Measurements from ENCODE around the gene ZNF439. TPM values are rescaled to one million over a fixed set of nuclear protein-coding genes. Genes with fewer than 3 reads are reported as not detected.
"Not testable (repeated sequence)": the region's sequence is repeated elsewhere in the genome, so short reads cannot be mapped to it uniquely, and the experiment has no call there.

ZNF439 gene
- 8.6 TPM for polyA plus RNA-seq
- long read RNA-seq, donor 1, partial matches to known transcripts: 0 of 1 reads
- long read RNA-seq, donor 1, other reads (novel, unspliced or antisense): 0 of 1 reads
- long read RNA-seq, donor 2, partial matches to known transcripts: 0 of 3 reads
- long read RNA-seq, donor 2, other reads (novel, unspliced or antisense): 0 of 3 reads
- long read RNA-seq, donor 3: 0 reads
- long read RNA-seq, donor 4: 0 reads
- long read RNA-seq, donor 5: 0 reads
- long read RNA-seq, donor 6, partial matches to known transcripts: 0 of 2 reads
- long read RNA-seq, donor 6, other reads (novel, unspliced or antisense): 0 of 2 reads
- long read RNA-seq, donor 7: 0 reads
- long read RNA-seq, donor 8: 0 reads
- long read RNA-seq, donor 9, partial matches to known transcripts: 0 of 1 reads
- long read RNA-seq, donor 9, other reads (novel, unspliced or antisense): 0 of 1 reads
- long read RNA-seq, donor 10, partial matches to known transcripts: 0 of 1 reads
- long read RNA-seq, donor 10, other reads (novel, unspliced or antisense): 0 of 1 reads
- long read RNA-seq, donor 11: 0 reads

DNA sequence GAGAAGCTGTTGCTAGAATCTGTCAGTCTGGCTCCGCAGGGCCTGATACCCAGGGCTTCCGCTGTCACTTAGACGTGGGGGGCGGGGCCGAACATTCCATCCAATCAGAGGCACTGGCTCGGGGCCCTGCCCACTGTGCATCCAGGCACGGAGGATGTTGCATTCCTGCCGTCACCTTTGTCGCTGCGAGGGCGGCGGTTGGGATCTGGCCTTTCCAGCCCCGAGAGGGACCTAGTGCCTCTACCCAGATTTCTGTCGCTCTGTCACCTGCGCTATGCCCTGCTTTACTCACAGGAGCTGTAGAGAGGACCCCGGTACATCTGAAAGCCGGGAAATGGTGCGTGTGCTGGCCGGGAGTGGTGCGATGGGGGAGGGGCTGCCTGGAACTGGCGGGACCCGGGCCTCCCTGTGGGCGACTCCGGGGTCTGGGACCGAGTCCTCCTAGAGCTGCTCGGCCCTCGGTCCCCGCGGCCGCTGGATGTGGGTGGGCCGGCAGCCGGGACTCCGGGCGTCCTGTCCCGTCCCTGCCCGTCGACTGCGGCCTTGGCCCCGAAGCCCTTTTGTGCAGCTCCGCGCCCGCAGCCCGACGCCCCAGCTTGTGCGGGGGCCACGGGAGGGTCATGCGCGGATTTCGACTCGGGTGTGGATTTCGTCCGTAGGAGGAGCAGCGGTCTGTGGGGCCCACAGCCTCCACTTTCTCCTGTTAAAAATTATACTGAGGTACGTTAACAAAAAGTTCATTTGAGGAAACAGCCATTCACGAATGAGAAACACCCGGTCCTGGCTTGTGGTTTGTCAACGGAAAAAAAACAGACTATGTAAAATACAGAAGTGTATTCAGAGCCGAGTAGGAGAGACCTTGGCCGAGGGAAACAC, at the start of gene ZNF439:
Gene ZNF439, plus strand, starts transcription at position 133 of the 876 bp plus-strand sequence. Its CDS starts 142 bp downstream, at position 275.
- 0% methylated on average over 4 of the region's 59 CpGs for WGBS (ENCODE audit: insufficient coverage, low lambda C conversion rate)
- H3K36me3 ChIP-seq (ENCODE audit: control insufficient read depth, insufficient read depth, low read length): no peaks in the 10 kb centered on the region
- H3K27me3 ChIP-seq (ENCODE audit: control insufficient read depth, insufficient read depth, low read length): no peaks in the 10 kb centered on the region
- H3K9me3 ChIP-seq (ENCODE audit: control insufficient read depth, low read depth, low read length): no peaks in the 10 kb centered on the region
- peak; percentile 86 to 92 for DNase-seq
- H3K27ac ChIP-seq (ENCODE audit: low read length): peak within 1 kb of the TSS; percentile 52
- peaks cover 12% of the 10 kb centered on the region for H3K4me1 ChIP-seq (ENCODE audit: control insufficient read depth, insufficient read depth, low read length)
- H3K4me3 ChIP-seq (ENCODE audit: low read length): peak within 1 kb of the TSS; percentile 68

DNA sequence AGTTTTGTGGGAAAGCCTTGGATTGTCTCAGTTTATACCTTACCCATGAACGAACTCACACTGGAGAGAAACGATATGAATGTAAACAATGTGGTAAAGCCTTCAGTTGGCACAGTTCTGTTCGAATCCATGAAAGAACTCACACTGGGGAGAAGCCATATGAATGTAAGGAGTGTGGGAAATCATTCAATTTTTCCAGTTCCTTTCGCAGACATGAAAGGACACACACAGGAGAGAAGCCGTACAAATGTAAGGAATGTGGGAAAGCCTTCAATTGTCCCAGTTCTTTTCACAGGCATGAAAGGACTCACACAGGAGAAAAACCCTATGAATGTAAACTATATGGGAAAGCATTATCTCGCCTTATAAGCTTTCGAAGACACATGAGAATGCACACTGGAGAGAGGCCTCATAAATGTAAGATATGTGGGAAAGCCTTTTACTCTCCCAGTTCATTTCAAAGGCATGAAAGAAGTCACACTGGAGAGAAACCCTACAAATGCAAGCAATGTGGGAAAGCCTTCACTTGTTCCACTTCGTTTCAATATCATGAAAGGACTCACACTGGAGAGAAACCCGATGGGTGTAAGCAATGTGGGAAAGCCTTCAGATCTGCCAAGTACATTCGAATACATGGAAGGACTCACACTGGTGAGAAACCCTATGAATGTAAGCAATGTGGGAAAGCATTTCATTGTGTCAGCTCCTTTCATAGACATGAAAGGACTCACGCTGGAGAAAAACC, 42.0 kb upstream of the ZNF439 start:
- no peak for DNase-seq
- no peak overlapping the region for H3K4me3 ChIP-seq (ENCODE audit: low read length)
- no CpG with 5 or more reads among the region's 11 CpGs for WGBS (ENCODE audit: insufficient coverage, low lambda C conversion rate)
- H3K36me3 ChIP-seq (ENCODE audit: control insufficient read depth, insufficient read depth, low read length): no peaks in the 10 kb centered on the region
- H3K9me3 ChIP-seq (ENCODE audit: control insufficient read depth, low read depth, low read length): peaks cover 9% of the 10 kb centered on the region
- no peaks in the 10 kb centered on the region for H3K4me1 ChIP-seq (ENCODE audit: control insufficient read depth, insufficient read depth, low read length)
- H3K27me3 ChIP-seq (ENCODE audit: control insufficient read depth, insufficient read depth, low read length): no peaks in the 10 kb centered on the region
- no peak overlapping the region for H3K27ac ChIP-seq (ENCODE audit: low read length)

DNA sequence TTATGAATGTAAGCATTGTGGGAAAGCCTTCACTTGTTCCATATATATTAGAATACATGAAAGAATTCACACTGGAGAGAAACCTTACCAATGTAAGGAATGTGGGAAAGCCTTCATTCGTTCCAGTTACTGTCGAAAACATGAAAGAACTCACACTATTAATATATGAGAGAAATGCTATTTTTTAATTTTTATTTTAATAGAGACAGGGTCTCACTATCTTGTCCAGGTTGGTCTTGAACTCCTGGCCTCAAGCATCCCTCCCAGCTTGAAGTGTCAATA, 41.5 kb upstream of the ZNF439 start:
- Histone ChIP-seq H3K9me3 (ENCODE audit: control insufficient read depth, low read depth, low read length) (peaks cover 9% of the 10 kb centered on the region), H3K27ac (ENCODE audit: low read length) (no peak overlapping the region), H3K4me3 (ENCODE audit: low read length) (no peak overlapping the region), H3K36me3 (ENCODE audit: control insufficient read depth, insufficient read depth, low read length) (no peaks in the 10 kb centered on the region), H3K27me3 (ENCODE audit: control insufficient read depth, insufficient read depth, low read length) (no peaks in the 10 kb centered on the region), H3K4me1 (ENCODE audit: control insufficient read depth, insufficient read depth, low read length) (no peaks in the 10 kb centered on the region)
- DNase-seq: no peak
- WGBS (ENCODE audit: insufficient coverage, low lambda C conversion rate): no CpG with 5 or more reads among the region's 2 CpGs

DNA sequence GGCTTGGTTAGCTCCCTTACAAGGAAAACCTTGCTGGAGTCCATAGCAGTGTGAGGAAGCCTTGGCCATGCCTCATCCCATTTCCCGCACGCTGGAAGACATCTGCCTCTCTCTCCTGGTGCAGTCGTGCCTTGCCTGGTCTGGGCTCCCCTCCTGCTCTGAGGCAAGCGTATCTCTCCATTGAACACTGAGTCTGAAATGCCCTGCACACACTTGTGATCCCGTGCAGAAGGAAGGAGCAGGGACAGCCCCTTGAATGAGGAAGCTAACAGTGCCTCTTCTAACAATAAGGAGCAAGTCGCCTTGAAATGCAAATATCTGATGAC, 34.9 kb upstream of the ZNF439 start:
- peaks cover 4% of the 10 kb centered on the region for H3K36me3 ChIP-seq (ENCODE audit: control insufficient read depth, insufficient read depth, low read length)
- H3K4me3 ChIP-seq (ENCODE audit: low read length): peak overlapping the region; percentile 97
- no peaks in the 10 kb centered on the region for H3K27me3 ChIP-seq (ENCODE audit: control insufficient read depth, insufficient read depth, low read length)
- H3K27ac ChIP-seq (ENCODE audit: low read length): peak overlapping the region; percentile 58
- H3K4me1 ChIP-seq (ENCODE audit: control insufficient read depth, insufficient read depth, low read length): peaks cover 6% of the 10 kb centered on the region
- H3K9me3 ChIP-seq (ENCODE audit: control insufficient read depth, low read depth, low read length): peaks cover 15% of the 10 kb centered on the region
- DNase-seq: no peak
- WGBS (ENCODE audit: insufficient coverage, low lambda C conversion rate): no CpG with 5 or more reads among the region's 6 CpGs

DNA sequence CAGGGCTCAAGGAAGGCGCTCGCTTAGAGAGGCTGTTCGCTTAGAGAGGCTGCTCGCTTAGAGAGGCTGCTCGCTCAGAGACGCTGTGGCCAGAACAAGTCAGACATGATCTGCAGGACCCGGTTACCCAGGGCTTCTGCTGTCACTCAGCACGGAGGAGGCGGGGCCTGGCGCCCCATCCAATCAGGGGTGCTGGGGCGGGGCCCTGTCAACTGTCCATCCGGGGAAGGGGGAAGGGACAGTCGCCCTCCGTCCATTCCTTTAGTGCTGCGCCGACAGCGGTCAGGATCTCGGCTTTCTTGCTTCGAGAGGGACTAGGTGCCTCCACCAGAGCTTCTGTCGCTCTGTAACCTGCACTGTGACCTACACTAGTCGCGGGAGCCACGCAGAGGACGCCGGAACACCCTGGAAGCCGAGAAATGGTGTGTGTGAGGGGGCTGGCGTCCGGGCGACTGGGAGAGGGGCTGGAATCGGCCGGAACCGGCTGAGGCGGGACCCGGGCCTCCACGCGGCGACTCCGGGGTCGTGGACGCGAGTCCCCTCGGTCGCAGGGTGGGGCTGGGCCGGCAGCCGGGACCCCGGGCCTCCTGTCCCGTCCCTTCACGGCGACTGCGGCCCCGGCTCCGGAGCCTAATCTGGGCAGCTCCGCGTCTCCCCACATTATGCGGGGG, 34.4 kb upstream of the ZNF439 start, which contains the start of gene ZNF440:
Gene ZNF440, plus strand, starts transcription at position 245 of the 671 bp plus-strand sequence. Its CDS starts 175 bp downstream, at position 420.
- H3K36me3 ChIP-seq (ENCODE audit: control insufficient read depth, insufficient read depth, low read length): peaks cover 7% of the 10 kb centered on the region
- peak within 1 kb of the TSS; percentile 97 for H3K4me3 ChIP-seq (ENCODE audit: low read length)
- H3K4me1 ChIP-seq (ENCODE audit: control insufficient read depth, insufficient read depth, low read length): peaks cover 6% of the 10 kb centered on the region
- peak within 1 kb of the TSS; percentile 96 for H3K27ac ChIP-seq (ENCODE audit: low read length)
- H3K9me3 ChIP-seq (ENCODE audit: control insufficient read depth, low read depth, low read length): peaks cover 16% of the 10 kb centered on the region
- peak; percentile 96 to 97 for DNase-seq
- WGBS (ENCODE audit: insufficient coverage, low lambda C conversion rate): no CpG with 5 or more reads among the region's 55 CpGs
- H3K27me3 ChIP-seq (ENCODE audit: control insufficient read depth, insufficient read depth, low read length): no peaks in the 10 kb centered on the region

DNA sequence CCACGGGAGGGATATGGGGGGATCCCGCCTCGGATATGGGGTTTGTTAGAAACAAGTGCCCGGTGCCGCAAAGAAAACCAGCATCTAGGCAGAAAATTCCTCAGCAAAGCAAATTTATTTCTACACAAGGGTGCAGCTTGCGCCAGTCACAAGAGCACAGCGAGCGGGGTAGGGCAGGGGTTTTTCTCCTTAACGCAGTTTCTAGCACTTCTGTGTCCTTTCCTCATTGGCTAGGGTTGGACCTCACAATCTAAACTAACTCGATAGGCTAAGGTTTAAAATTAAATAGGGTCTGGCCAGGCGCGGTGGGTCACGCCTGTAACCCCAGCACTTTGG, 33.9 kb upstream of the ZNF439 start:
- peak; percentile 2 to 70 for DNase-seq
- Histone ChIP-seq H3K36me3 (ENCODE audit: control insufficient read depth, insufficient read depth, low read length) (peaks cover 12% of the 10 kb centered on the region), H3K4me1 (ENCODE audit: control insufficient read depth, insufficient read depth, low read length) (peaks cover 6% of the 10 kb centered on the region), H3K9me3 (ENCODE audit: control insufficient read depth, low read depth, low read length) (peaks cover 22% of the 10 kb centered on the region), H3K27ac (ENCODE audit: low read length) (peak overlapping the region; percentile 96), H3K27me3 (ENCODE audit: control insufficient read depth, insufficient read depth, low read length) (no peaks in the 10 kb centered on the region), H3K4me3 (ENCODE audit: low read length) (peak overlapping the region; percentile 97)
- no CpG with 5 or more reads among the region's 13 CpGs for WGBS (ENCODE audit: insufficient coverage, low lambda C conversion rate)

DNA sequence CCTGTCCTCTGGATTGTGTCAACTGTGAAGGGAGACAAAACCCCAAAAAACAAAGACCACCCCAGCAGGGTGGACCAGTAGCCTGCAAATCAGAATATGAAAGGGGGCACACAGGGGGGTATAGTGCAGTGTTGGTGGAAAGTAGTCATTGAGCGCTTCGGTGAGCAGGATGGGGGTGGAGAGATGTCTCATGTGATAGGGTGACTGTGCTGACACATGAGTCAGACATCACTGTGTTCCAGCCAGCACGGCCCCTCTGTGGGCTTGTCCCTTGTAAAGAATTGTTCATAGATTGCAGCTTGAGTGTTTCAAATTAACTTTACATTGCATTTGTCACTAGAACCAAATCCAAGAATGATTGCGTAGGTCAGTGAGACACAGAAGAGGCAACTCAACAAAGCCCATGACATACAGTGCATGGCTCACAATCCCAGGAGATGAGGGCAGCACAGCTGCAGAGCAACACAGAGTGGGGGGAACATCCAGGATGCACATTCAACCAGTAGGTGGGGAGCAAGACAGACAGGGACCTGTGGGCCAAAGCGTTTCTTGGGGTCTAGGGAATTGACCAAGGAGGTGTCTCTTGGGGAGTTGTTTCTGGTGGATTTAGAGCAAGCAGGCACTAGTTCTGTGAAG, 26.9 kb upstream of the ZNF439 start:
- H3K27me3 ChIP-seq (ENCODE audit: control insufficient read depth, insufficient read depth, low read length): no peaks in the 10 kb centered on the region
- H3K4me1 ChIP-seq (ENCODE audit: control insufficient read depth, insufficient read depth, low read length): no peaks in the 10 kb centered on the region
- DNase-seq: no peak
- no peak overlapping the region for H3K4me3 ChIP-seq (ENCODE audit: low read length)
- peaks cover 31% of the 10 kb centered on the region for H3K36me3 ChIP-seq (ENCODE audit: control insufficient read depth, insufficient read depth, low read length)
- WGBS (ENCODE audit: insufficient coverage, low lambda C conversion rate): no CpG with 5 or more reads among the region's 5 CpGs
- H3K9me3 ChIP-seq (ENCODE audit: control insufficient read depth, low read depth, low read length): peaks cover 35% of the 10 kb centered on the region
- no peak overlapping the region for H3K27ac ChIP-seq (ENCODE audit: low read length)

DNA sequence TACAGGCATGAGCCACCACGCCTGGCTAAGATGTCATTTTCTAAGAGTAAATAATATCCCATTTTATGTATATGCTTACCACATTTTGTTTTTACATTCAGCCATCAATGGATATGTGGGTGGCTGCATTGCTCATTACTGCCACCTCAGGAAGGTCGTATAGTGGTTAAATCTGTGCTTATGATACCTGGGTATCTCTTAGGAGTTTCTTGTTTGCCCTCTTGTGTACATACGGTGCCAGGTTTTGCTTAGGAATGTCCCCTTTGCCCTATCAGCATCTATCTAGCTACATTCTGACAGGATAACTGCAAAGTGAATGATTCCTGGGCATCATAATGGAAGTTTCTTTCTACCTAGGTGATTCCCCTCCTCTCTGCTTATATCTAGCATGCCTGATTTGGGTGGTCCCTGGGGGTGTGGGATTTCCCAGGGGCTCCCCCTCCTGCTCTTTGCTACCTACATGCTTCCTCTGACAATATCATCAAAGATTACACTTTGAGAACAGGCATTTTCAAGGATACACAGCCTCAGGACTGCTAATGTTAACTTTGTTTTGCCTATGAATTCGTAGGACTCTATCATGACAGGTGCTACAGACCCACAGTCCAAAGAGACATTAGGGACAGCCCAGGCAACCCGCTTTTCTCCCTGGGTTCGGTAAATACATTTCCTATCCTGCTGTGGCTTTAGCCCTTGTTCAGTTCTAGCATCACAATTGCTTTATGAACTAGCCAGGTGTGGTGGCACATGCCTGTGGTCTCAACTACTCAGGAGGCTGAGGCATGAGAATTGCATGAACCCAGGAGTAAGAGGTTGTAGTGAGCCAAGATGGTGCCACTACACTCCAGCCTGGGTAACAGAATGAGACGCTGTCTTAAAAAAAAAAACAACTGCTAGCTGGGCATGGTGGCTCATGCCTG, 19.3 kb upstream of the ZNF439 start:
- DNase-seq; H3K27me3 ChIP-seq (ENCODE audit: control insufficient read depth, insufficient read depth, low read length); H3K27ac ChIP-seq (ENCODE audit: low read length); H3K4me3 ChIP-seq (ENCODE audit: low read length); H3K4me1 ChIP-seq (ENCODE audit: control insufficient read depth, insufficient read depth, low read length): not testable (repeated sequence)
- peaks cover 47% of the 10 kb centered on the region for H3K36me3 ChIP-seq (ENCODE audit: control insufficient read depth, insufficient read depth, low read length)
- peaks cover 49% of the 10 kb centered on the region for H3K9me3 ChIP-seq (ENCODE audit: control insufficient read depth, low read depth, low read length)
- WGBS (ENCODE audit: insufficient coverage, low lambda C conversion rate): no CpG with 5 or more reads among the region's 7 CpGs
